B cell (primary cell): ENCODE data around the gene AKT3.

Experiments used
- EZH2 ChIP-seq: IDR thresholded peaks from 2 replicates; pipeline ENCODE4 v1.6.1; 2012; ENCODE audit warnings: borderline replicate concordance, low read depth, mild to moderate bottlenecking, moderate library complexity, low read length; ENCODE audit not compliant: insufficient read depth, poor library complexity, severe bottlenecking
- TF ChIP-seq, protein P1 (sequence below): fragments of 200-600 bp; IDR thresholded peaks from one replicate; pipeline ENCODE4 v1.8.0; 2022; ENCODE audit warnings: antibody characterized with exemption, mild to moderate bottlenecking

DNA sequence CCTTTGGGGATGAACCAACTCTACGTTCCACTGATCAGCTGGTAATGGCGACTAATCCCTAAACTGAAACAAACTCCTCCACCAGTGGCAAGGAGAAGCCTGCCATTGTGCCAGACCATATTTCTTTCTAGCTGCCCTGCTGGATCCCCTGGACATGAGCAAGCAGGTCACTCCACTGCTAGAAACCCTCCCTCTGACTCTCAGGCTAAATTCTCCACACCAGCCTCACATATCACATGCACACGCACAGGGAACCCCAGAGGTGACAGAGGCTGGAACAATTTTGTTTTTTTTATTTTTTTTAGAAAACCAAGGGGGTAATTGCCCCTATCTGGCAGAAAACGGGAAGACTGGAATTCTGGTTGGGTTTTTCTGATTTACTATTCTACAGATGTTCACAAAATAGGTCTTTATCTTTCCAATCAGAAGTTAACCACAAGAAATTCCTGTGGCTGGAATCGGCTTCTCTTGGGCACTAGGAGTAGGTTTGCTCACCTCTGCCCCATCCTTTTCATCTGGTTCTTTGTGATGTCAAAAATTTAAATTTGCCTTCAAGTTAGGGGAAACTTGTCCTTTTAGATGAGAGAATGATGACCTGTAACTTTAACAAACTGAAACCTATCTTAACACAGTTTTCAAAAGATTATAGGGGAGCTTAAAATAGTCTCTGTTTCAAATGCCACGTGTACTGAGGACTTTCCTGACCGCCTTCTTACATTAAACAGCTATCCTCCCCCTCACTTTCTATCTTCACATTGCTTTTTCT is 336.1 kb downstream of the AKT3 start:
- TF ChIP-seq EZH2, result no peak
- TF ChIP-seq, protein P1, sequence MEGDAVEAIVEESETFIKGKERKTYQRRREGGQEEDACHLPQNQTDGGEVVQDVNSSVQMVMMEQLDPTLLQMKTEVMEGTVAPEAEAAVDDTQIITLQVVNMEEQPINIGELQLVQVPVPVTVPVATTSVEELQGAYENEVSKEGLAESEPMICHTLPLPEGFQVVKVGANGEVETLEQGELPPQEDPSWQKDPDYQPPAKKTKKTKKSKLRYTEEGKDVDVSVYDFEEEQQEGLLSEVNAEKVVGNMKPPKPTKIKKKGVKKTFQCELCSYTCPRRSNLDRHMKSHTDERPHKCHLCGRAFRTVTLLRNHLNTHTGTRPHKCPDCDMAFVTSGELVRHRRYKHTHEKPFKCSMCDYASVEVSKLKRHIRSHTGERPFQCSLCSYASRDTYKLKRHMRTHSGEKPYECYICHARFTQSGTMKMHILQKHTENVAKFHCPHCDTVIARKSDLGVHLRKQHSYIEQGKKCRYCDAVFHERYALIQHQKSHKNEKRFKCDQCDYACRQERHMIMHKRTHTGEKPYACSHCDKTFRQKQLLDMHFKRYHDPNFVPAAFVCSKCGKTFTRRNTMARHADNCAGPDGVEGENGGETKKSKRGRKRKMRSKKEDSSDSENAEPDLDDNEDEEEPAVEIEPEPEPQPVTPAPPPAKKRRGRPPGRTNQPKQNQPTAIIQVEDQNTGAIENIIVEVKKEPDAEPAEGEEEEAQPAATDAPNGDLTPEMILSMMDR, result no peak
